Measurements from ENCODE around the gene TLE4.

DNA sequence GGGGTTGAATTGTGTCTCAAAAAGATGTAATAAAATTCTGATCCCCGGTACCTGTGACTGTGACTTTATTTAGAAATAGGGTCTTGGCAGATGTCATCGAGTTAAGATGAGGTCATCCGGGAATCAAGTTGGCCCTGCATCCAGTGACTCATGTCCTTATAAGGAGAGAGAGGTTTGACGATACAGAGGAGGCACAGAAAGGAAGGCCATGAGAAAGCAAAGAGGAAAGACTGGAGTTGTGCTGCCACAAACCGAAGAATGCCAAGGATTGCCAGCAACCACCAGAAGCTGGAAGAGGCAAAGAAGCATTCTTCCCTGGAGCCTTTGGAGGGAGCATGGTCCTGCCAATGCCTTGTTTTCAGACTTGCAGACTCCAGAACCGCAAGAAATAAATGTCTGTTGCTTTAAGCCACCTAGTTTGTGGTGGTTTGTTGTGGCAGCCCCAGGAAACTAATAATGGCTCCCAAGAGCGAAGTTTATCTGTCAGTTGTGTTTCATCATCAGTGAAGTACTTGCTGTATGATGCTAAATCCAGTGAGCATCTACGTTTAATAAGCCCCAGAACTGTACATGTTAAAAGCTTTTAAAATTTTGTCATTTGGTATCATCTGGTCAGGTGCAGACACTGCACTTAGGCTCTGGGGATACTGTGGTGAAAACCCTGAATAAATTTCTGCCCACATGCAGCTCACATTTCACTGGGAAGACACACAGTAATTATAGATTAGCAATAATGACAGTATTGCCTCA lies 114.8 kb downstream of the TLE4 start:
- TF ChIP-seq, protein P1, sequence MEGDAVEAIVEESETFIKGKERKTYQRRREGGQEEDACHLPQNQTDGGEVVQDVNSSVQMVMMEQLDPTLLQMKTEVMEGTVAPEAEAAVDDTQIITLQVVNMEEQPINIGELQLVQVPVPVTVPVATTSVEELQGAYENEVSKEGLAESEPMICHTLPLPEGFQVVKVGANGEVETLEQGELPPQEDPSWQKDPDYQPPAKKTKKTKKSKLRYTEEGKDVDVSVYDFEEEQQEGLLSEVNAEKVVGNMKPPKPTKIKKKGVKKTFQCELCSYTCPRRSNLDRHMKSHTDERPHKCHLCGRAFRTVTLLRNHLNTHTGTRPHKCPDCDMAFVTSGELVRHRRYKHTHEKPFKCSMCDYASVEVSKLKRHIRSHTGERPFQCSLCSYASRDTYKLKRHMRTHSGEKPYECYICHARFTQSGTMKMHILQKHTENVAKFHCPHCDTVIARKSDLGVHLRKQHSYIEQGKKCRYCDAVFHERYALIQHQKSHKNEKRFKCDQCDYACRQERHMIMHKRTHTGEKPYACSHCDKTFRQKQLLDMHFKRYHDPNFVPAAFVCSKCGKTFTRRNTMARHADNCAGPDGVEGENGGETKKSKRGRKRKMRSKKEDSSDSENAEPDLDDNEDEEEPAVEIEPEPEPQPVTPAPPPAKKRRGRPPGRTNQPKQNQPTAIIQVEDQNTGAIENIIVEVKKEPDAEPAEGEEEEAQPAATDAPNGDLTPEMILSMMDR (optimal IDR thresholded peaks at IDR 0.05 in 1 of 3, IDR thresholded peaks at IDR 0.05 in 1 of 3, conservative IDR thresholded peaks at IDR 0.05 in 1 of 3; ENCODE audit: extremely low read depth in 1 of 3, insufficient read depth in 2 of 3, low read length in 3 of 3): no peak
- TF ChIP-seq EZH2 (IDR thresholded peaks at IDR 0.05; ENCODE audit: low read length): no peak

Data from keratinocyte (primary cell).